IPS-20b (cell line): ENCODE results near the gene FRMD4A.
"Not testable (repeated sequence)": the region's sequence is repeated elsewhere in the genome, so short reads cannot be mapped to it uniquely, and the experiment has no call there.

Source experiments
- H3K27ac ChIP-seq: one replicate; pipeline ENCODE4 v1.5.1; 2013; ENCODE audit warnings: low read length
- H3K27me3 ChIP-seq: 2 replicates; pipeline ENCODE4 v1.6.1; 2013; ENCODE audit warnings: mild to moderate bottlenecking, low read length, inconsistent platforms; ENCODE audit not compliant: insufficient read depth
- H3K36me3 ChIP-seq: 2 replicates; pipeline ENCODE4 v1.6.1; 2013; ENCODE audit warnings: low read depth, mild to moderate bottlenecking, inconsistent platforms, low read length, moderate library complexity; ENCODE audit not compliant: insufficient read depth
- H3K4me1 ChIP-seq: 2 replicates; pipeline ENCODE4 v1.6.1; 2013; ENCODE audit warnings: mild to moderate bottlenecking, control low read depth, inconsistent platforms, low read length, moderate library complexity; ENCODE audit not compliant: insufficient read depth
- H3K4me3 ChIP-seq: 2 replicates; pipeline ENCODE4 v1.5.1; 2013; ENCODE audit warnings: mild to moderate bottlenecking, low read length, inconsistent platforms
- H3K9ac ChIP-seq: 2 replicates; pipeline ENCODE4 v1.6.1; 2013; ENCODE audit warnings: low read depth, mild to moderate bottlenecking, inconsistent platforms, low read length, moderate library complexity
- H3K9me3 ChIP-seq: 2 replicates; pipeline ENCODE4 v1.6.1; 2013; ENCODE audit warnings: mild to moderate bottlenecking, low read depth, low read length, inconsistent platforms; ENCODE audit not compliant: insufficient read depth

FRMD4A gene

GRCh38 chr10:14153570-14154055 is 177.1 kb downstream of the FRMD4A start:
- Histone ChIP-seq H3K27ac (no peak overlapping the region), H3K9ac (no peak overlapping the region), H3K4me3 (no peak overlapping the region), H3K4me1 (no peaks in the 10 kb centered on the region), H3K27me3 (no peaks in the 10 kb centered on the region), H3K36me3 (no peaks in the 10 kb centered on the region), H3K9me3 (no peaks in the 10 kb centered on the region)

GRCh38 chr10:14151571-14151970 is 179.2 kb downstream of the FRMD4A start:
- H3K27me3 ChIP-seq: no peaks in the 10 kb centered on the region
- H3K4me3 ChIP-seq: no peak overlapping the region
- H3K9me3 ChIP-seq: no peaks in the 10 kb centered on the region
- no peaks in the 10 kb centered on the region for H3K4me1 ChIP-seq
- no peaks in the 10 kb centered on the region for H3K36me3 ChIP-seq
- H3K9ac ChIP-seq: no peak overlapping the region
- H3K27ac ChIP-seq: no peak overlapping the region

GRCh38 chr10:14150526-14150925 is 180.2 kb downstream of the FRMD4A start:
- Histone ChIP-seq H3K9me3 (no peaks in the 10 kb centered on the region), H3K27me3 (no peaks in the 10 kb centered on the region), H3K27ac (no peak overlapping the region), H3K4me1 (no peaks in the 10 kb centered on the region), H3K36me3 (no peaks in the 10 kb centered on the region), H3K4me3 (no peak overlapping the region), H3K9ac (no peak overlapping the region)

- Histone ChIP-seq H3K9me3 (no peaks in the 10 kb centered on the region), H3K4me3 (no peak overlapping the region), H3K27me3 (no peaks in the 10 kb centered on the region; the same call in 1 of the 2 replicates), H3K9ac (no peak overlapping the region), H3K36me3 (no peaks in the 10 kb centered on the region), H3K4me1 (no peaks in the 10 kb centered on the region), H3K27ac (no peak overlapping the region)
Observed at GRCh38 chr10:14146501-14146900, 184.2 kb downstream of the FRMD4A start.

- no peaks in the 10 kb centered on the region; the same call in 1 of the 2 replicates for H3K27me3 ChIP-seq
- H3K4me1 ChIP-seq: no peaks in the 10 kb centered on the region
- no peaks in the 10 kb centered on the region for H3K9me3 ChIP-seq
- H3K4me3 ChIP-seq: no peak overlapping the region
- no peak overlapping the region for H3K9ac ChIP-seq
- H3K27ac ChIP-seq: no peak overlapping the region
- H3K36me3 ChIP-seq: no peaks in the 10 kb centered on the region
Observed at GRCh38 chr10:14146025-14146424, 184.7 kb downstream of the FRMD4A start.

GRCh38 chr10:14144451-14144850 is 186.3 kb downstream of the FRMD4A start:
- H3K27ac ChIP-seq: no peak overlapping the region
- H3K27me3 ChIP-seq: no peaks in the 10 kb centered on the region; the same call in 1 of the 2 replicates
- H3K9ac ChIP-seq: no peak overlapping the region
- no peak overlapping the region for H3K4me3 ChIP-seq
- H3K36me3 ChIP-seq: no peaks in the 10 kb centered on the region
- H3K4me1 ChIP-seq: no peaks in the 10 kb centered on the region
- H3K9me3 ChIP-seq: no peaks in the 10 kb centered on the region

GRCh38 chr10:14142606-14143250 is 188.0 kb downstream of the FRMD4A start:
- H3K27me3 ChIP-seq: no peaks in the 10 kb centered on the region; the same call in 1 of the 2 replicates
- H3K4me3 ChIP-seq: no peak overlapping the region
- no peaks in the 10 kb centered on the region for H3K4me1 ChIP-seq
- H3K27ac ChIP-seq: no peak overlapping the region
- H3K9ac ChIP-seq: no peak overlapping the region
- H3K9me3 ChIP-seq: no peaks in the 10 kb centered on the region
- no peaks in the 10 kb centered on the region for H3K36me3 ChIP-seq

- Histone ChIP-seq H3K27me3 (no peaks in the 10 kb centered on the region; the same call in 1 of the 2 replicates), H3K9ac (no peak overlapping the region), H3K4me3 (no peak overlapping the region), H3K27ac (no peak overlapping the region), H3K4me1 (no peaks in the 10 kb centered on the region), H3K36me3 (no peaks in the 10 kb centered on the region), H3K9me3 (no peaks in the 10 kb centered on the region)
Observed at GRCh38 chr10:14141283-14141682, 189.4 kb downstream of the FRMD4A start.

GRCh38 chr10:14137391-14137790 is 193.3 kb downstream of the FRMD4A start:
- Histone ChIP-seq H3K4me1 (no peaks in the 10 kb centered on the region), H3K9me3 (no peaks in the 10 kb centered on the region), H3K4me3 (no peak overlapping the region), H3K27ac (no peak overlapping the region), H3K9ac (no peak overlapping the region), H3K36me3 (no peaks in the 10 kb centered on the region), H3K27me3 (no peaks in the 10 kb centered on the region; the same call in 1 of the 2 replicates)

GRCh38 chr10:14135196-14135595 is 195.5 kb downstream of the FRMD4A start:
- not testable (repeated sequence) for H3K36me3 ChIP-seq, H3K4me3 ChIP-seq, H3K9ac ChIP-seq, H3K9me3 ChIP-seq, H3K27ac ChIP-seq, H3K27me3 ChIP-seq, H3K4me1 ChIP-seq

GRCh38 chr10:14134275-14134674 is 196.4 kb downstream of the FRMD4A start:
- no peaks in the 10 kb centered on the region for H3K36me3 ChIP-seq
- H3K4me1 ChIP-seq: no peaks in the 10 kb centered on the region
- H3K4me3 ChIP-seq: no peak overlapping the region
- H3K27me3 ChIP-seq: no peaks in the 10 kb centered on the region
- no peak overlapping the region for H3K27ac ChIP-seq
- H3K9me3 ChIP-seq: no peaks in the 10 kb centered on the region
- H3K9ac ChIP-seq: no peak overlapping the region

- no peaks in the 10 kb centered on the region for H3K9me3 ChIP-seq
Observed at GRCh38 chr10:14131261-14131960, 199.3 kb downstream of the FRMD4A start.

More at GRCh38 chr10:14131261-14131960, 199.3 kb downstream of the FRMD4A start:
- Histone ChIP-seq H3K27me3 (no peaks in the 10 kb centered on the region), H3K4me3 (no peak overlapping the region), H3K4me1 (no peaks in the 10 kb centered on the region), H3K36me3 (no peaks in the 10 kb centered on the region), H3K9ac (no peak overlapping the region), H3K27ac (no peak overlapping the region)
